Activated CD4-positive, alpha-beta T cell treated with anti-CD3 and anti-CD28 coated beads, Interleukin-2, amount 50 U/mL, for 1 hour (primary cell): Measurements from ENCODE around the gene BRSK2.
"Not testable (repeated sequence)": the region's sequence is repeated elsewhere in the genome, so short reads cannot be mapped to it uniquely, and the experiment has no call there.

Experiments used
- DNase-seq: peaks from one replicate; pipeline ENCODE4 v3.0.0-alpha.2; 2020

BRSK2 gene

DNA sequence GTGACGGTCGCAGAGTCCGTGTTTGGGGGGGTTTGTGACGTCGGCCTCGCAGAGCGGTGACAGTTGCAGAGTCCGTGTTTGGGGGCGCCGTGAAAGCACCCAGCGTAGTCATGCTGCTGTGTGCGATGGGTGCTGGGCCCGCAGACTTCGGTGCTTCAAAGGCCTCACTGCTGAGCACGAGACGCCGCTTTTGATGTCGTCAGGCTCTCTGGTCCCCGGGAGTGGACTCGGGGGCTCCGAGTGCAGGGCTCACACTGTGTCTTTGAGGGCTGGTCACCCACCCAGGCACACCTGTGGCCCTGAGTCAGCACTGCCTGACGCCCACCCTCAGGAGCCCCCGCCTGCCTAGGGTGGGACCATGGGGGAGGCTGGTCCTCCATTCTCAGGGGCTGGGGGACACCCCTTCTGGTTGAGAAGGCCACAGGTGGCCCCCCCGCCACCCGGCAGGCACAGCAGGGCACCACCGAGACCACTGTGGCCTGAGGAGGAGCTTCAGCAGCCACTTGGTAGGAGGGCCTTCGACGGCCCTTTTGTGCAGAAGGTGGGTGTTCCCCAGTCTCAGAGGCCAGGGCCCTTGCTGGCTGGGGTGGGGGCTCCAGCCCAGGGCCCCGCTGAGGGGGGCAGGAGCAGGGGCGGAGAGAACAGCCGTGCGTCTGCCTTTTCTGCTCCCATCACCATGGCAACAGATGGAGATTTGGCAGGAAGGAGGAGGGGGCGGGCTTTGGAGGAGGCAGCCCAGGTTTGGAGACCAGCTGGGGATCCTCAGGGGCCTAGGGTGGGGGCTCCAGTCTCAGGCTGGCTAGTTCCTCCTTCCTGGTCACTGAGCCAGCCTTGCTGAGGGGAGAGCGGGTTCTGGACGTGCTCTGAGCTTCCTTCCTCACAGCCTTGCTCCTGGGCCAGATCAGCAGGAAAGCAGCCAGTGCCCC lies 20.9 kb downstream of the BRSK2 start:
- no peak for DNase-seq

DNA sequence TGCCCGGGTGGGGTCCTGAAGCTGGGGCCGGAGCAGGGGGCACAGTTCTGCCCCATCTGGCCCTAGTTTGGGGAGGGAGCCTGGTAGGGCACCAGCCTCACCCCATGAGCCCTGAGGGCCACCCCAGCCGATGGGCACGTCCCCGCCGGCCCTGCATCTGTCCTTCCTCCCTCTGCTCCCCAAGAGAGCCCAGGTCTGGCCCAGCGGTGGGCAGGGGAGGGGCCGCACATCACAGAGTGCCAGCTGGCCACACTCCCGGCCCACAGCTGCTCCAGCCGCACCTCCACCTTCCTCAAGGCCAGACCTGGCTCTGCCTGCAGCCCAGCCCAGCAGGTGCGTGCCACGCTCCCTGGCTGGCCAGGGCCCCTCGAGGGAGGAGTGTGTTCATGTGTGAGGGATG lies 21.6 kb downstream of the BRSK2 start:
- no peak for DNase-seq

DNA sequence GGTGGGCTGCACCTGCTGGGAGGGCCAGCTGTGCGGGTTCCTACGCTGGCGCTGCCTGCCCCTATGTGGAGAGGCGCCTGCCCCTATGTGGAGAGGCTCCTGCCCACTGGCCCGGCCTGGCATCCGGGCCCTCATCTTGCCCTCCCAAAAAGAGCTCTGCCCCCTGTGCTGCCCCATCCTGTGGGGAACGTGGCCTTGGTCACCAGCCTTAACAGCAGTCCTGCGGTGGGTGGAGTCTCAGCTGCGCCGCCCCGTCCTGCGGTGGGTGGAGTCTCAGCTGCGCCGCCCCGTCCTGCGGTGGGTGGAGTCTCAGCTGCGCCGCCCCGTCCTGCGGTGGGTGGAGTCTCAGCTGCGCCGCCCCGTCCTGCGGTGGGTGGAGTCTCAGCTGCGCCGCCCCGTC lies 22.0 kb downstream of the BRSK2 start:
- DNase-seq: not testable (repeated sequence)

DNA sequence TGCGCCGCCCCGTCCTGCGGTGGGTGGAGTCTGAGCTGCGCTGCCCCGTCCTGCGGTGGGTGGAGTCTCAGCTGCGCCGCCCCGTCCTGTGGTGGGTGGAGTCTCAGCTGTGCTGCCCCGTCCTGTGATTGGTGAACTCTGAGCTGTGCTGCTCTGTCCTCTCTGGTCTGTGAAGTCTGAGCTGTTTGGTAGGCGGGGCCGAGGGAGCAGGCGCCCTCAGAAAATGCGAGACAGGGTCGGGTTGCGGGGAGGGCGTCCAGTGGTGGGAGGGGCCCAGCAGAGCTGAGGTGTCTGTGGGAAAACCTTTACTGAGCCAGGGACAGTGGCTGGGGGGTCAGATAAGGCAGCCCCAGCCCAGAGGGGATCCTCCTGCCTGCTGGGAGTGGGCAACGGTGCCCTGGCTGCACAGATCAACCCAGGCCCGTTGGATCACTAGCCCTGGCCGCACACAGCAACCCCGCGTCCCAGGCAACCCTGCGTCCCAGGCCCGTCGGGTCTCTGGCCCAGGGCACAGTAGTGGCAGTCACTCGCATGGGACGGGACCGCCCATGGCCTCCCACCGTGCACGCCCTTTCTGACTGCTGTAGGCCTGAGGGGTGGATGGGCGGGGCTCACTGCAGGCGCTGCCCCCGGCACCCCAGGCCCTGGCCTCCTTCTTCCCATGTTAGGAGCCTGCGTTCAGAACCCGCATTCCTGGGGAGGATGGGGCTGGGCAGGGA lies 22.8 kb downstream of the BRSK2 start:
- DNase-seq: no peak

DNA sequence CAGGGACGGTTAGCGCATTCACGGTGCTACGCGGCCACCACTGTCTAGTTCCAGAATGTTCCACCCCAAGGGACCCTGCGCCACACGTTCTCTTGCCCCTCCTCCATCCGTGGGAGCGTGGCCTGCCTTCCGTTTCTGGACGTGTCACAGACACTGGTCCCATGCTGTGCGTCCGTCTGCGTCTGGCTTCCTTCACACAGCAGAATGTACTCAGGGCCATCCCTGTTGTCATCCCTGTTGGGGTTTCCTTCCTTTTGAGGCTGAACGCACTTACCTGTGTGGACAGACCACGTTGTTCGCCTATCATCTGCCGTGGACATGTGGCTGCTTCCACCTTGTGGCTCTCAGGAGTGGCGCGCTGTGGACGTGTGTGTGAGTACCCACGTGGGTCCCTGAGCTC lies 24.9 kb downstream of the BRSK2 start:
- no peak for DNase-seq

DNA sequence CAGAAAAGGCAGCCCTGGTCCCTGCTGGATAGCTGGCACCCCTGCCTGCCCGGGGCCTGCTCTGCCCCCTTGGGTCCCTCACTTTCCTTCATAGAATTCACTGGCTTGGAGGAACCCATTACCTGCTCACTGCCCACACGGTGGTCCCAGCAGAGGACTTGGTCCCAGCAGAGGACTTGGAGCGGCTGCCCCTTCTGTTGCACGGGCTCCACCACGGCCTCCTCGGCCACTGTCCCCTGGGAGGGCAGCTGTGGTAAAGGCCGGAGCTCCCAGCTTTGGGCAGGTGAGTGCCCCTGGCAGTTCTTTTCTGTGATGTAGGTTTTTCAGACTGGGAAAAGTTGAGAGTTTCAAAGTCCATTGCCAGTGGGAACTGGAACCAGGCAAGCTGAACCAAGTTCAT lies 25.9 kb downstream of the BRSK2 start:
- no peak for DNase-seq

DNA sequence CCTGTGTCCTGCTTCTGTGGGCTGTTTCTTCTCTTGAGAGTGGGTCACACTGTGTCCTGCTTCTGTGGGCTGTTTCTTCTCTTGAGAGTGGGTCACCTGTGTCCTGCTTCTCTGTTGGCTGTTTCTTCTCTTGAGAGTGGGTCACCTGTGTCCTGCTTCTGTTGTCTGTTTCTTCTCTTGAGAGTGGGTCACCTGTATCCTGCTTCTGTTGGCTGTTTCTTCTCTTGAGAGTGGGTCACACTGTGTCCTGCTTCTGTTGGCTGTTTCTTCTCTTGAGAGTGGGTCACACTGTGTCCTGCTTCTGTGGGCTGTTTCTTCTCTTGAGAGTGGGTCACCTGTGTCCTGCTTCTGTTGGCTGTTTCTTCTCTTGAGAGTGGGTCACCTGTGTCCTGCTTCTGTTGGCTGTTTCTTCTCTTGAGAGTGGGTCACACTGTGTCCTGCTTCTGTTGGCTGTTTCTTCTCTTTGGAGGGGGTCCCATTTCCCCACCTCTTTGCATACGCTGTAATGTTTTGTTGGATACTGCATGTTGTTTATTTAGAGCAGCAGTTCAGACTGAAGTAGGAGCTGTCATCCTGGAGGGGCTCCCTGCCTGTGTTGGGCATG lies 28.6 kb downstream of the BRSK2 start:
- DNase-seq: not testable (repeated sequence)

DNA sequence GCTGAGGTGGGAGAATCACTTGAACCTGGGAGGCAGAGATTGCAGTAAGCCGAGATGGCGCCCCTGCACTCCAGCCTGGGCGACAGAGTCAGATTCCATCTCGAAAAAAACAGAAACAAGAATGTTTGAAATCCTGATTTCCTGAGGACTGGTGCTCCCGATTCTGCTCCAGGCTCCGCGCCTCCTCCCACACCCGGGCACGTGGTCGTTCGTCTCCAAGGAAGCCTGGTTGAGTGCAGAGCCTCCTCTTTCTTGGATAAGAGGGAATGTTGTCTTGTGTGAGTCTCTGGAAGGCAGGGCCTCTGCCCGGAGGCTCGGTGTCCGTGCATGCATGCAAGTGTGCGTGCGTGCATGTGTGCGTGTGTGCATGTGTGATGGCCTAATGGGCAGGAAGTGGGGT lies 30.1 kb downstream of the BRSK2 start:
- no peak for DNase-seq

DNA sequence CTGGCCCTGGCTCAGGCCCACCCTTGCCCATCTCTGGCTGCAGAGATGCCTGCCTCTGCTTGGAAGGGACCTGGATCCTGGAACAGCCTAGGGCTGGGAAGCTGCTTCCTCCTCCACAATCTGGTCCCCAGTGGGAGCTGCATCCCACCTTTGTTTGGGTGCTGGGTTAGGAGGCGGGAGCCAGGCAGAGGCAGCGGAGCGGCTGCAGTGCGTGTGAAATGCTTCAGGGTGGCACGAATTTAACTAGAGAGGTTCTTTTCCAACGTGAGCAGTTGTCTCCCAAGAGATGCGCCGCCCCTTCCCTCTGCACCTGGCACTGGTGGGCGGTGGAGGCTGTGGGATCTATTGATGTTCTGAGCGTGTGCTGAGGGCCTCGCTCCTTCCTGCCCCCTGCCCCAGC lies 31.6 kb downstream of the BRSK2 start:
- no peak for DNase-seq

DNA sequence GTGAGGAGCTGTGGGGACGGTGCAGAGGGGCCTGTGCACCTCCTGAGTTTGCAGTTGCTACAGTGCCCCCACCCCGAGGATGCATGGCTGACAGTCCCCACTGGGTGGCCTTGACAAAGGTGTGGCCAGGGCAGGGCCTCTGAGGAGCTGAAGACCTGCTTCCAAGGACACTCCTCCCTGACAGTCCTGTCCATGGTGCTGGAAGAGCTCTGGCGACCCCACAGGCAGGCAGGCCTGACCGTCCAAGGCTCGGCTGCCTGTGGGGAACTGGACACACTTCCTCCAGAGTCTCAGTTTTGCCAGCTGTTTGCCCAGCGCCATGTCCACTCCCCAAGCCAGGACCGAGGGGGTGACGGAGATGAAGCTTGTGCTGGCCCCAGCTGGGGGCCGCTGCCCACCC lies 32.7 kb downstream of the BRSK2 start:
- no peak for DNase-seq

DNA sequence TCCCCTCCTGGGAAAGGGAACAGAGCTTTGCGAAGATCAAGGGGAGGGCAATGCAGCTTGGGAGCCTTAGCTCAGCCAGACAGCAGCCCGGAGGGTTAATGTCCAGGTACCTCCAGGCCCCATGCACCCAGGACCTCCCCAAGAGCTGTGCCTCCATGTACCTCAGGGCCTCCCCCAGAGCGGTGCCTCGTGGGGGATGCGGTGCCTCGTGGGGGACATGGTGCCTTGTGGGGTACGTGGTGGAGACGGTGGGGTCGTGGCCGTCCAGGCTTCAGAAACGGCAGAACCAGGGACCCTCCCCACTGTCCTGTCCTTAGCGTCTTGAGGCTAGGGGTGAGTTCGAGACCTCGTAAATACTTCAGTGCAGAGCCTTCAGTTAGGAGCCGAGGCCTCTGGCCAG lies 33.2 kb downstream of the BRSK2 start:
- no peak for DNase-seq

DNA sequence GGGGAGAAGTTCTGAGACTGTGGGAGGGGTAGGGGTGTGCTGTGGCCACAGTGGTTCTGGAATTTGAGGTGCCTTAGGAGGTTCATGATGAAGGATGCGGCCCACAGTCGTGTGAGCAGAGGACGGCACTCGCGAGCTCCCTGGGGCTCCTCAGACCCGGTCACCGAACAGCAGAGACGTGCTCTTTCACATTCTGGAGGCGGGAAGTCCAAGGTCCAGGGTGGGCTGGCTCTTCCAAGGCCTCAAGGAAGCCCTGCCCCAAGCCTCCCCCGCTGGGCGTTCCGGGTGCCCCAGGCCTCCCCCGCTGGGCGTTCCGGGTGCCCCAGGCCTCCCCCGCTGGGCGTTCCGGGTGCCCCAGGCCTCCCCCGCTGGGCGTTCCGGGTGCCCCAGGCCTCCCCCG lies 33.7 kb downstream of the BRSK2 start:
- DNase-seq: not testable (repeated sequence)

DNA sequence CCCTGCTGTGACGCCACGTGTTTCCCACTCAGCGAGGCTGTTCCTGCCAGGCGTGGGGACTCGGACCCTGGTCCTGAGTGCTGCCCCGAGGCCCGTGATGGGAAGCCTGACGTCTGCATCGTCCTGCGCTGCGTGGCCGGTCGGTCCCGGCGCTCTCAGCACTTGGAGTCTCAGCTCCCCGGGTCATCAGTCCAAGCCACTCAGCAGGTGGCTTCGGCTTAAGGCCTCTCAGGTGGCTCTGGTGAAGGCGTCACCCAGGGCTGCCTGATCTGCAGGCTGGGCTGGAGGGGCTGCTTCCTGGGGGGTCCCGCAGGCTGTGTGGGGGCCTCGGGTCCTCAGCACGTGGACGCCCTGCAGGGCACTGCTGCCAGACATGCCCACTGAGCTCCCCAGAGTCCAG lies 35.3 kb downstream of the BRSK2 start:
- DNase-seq: no peak

DNA sequence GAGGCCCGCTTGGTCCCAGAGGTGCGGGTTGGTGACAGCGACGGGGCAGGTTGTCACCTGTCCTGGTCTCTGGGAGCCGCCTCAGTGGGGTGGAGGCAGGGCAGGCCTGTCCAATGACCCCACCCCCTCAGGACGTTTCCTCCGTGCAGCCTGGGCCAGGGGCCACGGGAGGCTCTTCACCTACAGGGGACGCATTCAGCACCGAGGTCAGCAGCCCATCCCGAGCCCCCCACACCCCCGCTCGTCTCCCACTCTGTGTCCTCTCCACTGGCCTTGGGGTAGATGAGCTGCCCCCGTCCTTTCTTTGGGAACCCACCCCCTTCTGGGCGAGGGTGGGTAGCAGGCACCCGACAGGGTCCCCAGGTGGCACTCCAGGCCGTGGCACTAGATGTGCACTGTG lies 35.7 kb downstream of the BRSK2 start:
- no peak for DNase-seq

DNA sequence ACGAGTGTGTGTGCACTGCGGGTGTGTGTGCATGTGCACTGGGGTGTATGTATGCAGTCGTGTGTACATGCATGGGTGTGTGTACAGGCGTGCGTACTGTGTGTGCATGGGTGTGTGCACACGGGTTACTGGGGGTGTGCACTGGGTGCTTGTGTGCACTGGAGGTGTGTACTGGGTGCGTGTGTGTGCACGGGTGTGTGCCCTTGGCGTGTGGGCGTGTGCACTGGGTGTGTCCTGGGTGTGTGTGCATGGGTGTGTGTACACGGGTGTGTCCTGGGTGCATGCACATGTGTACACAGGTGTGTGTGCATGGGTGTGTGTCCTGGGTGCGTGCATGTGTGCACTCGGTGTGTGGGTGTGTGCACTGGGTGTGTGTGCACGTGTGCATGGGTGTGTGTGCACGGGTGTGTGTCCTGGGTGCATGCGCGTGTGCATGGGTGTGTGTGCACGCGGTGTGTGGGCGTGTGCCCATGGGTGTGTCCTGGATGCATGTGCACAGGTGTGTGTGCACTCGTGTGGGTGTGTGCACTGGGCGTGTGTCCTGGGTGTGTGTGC lies 39.1 kb downstream of the BRSK2 start:
- no peak for DNase-seq

DNA sequence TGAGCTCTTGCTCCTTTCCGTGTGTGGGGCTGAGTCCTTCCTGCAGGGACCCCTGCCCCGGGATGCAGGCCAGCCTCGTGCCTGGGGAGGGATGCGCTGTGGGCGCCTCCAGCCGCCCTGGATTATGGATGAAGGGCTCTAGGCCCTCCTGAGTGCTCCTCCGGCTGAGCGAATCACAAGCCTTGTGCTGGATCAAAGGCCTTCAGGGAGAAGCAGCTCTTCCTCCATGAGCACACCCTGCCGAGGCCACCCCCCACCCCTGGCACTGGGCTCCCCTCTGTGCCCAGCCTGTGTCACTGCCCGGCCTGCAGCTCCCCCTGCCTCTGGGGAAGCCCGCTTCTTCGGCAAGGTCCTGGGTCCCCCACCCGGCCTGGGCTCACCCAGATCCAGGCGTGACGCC lies 43.8 kb downstream of the BRSK2 start:
- no peak for DNase-seq

DNA sequence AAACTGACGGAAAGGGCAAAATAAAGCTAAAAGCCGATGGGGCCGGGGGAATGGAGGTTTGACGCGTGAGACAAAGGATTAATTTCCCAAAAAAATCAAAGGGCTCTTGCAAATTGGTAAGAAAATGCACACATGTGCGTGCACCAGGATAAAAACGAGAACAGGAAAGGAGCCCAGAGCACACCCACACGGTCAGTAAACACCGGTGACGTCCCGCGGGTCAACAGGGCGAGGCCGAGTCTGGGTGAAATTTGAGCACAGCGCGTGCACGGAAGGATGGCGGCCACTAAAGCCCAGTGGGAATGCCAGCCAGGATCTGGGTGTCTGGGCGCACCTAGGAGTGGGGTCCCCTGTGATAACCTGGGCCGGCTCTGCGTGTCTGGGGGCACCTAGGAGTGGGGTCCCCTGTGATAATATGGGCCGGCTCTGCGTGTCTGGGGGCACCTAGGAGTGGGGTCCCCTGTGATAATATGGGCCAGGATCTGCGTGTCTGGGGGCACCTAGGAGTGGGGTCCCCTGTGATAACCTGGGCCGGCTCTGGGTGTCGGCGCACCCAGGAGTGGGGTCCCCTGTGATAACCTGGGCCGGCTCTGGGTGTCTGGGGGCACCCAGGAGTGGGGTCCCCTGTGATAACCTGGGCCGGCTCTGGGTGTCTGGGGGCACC lies 44.4 kb downstream of the BRSK2 start:
- DNase-seq: no peak

DNA sequence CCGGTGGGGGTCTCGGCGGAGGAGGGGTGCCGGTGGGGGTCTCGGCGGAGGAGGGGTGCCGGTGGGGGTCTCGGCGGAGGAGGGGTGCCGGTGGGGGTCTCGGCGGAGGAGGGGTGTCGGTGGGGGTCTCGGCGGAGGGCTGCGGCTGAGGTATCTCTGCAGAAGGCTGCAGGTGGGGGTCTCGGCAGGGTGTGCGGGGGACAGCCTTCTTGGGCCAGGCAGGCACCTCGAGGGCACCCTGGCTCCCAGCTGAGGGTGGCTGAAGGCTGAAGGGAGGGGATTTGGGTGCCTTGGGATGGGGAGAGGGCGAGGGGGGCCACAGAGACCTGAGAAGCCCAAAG lies 45.7 kb downstream of the BRSK2 start:
- DNase-seq: not testable (repeated sequence)

DNA sequence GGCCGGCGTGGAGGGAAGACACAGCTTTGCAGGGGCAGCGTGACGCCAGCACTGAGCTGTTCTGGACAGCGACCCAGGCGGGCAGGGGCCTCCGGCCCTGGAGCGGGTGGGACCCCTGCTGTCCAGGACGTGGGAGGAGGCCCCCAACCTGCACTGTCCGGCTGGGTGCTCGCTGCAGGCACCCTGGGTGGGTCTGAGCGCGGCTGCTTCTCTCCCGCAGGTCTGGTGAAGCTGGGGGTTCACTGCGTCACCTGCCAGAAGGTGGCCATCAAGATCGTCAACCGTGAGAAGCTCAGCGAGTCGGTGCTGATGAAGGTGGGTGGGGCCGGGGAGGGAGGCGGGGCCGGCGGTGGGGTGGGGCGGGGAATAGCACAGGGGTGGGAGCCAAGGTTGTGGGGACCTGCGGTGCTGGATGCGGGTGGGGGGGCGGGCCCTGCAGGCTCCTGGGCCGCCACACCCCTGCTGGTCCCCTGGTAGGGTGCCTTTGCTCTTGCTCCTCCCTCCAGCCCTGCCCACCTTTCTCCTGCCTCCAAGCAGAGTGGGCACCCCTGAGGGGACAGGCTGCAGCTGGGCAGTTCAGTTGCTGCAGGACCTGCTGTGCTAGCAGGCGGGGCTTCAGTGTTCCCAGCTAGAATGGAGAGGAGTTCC lies 46.2 kb downstream of the BRSK2 start:
- no peak for DNase-seq

DNA sequence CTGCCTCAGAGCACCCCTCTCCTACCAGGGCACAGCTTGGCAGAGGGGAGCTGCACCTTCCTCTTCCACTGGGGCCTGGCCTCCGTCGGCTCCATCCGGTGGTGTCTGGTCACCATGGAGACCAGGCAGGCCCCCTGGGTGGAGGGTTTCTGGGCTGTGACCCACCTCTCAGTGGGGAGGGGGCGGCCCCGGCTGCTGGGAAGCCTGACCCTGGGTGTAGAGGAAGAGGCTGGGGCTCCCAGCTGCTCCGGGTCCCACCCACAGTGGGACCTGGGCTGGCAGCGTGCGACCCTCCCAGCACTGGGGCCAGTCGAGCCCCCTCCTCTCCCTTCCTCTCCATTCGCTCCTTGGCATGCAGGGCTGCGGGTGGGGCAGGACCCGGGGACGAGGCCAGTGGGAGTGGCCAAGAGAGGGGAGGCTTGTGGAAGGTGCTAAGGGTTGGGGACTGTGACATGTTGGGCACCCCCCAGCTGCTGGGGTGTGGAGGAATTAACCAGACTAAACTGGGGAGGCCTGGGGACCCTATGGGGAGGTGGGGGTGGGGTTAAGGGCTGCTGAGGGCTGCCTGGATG lies 46.8 kb downstream of the BRSK2 start:
- no peak for DNase-seq

DNA sequence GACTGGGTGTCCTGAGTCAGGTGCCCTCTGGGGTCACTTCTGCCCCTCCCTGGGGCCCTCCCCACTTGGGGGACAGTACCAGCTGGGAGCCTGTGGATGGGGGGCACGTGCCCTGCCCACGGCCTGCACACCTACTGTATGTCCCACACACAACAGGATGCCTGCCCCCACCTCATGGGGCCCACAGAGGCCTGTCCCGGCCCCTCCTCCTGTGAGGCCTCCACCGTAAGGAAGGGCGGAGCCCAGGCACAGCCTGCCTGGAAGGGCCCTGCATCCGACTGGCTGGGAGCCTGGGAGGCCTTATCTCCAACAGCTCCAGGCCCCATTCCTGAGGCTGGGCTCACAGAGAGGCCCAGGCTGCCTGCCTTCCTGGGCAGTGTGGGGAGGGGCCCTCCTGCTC lies 47.8 kb downstream of the BRSK2 start:
- no peak for DNase-seq

DNA sequence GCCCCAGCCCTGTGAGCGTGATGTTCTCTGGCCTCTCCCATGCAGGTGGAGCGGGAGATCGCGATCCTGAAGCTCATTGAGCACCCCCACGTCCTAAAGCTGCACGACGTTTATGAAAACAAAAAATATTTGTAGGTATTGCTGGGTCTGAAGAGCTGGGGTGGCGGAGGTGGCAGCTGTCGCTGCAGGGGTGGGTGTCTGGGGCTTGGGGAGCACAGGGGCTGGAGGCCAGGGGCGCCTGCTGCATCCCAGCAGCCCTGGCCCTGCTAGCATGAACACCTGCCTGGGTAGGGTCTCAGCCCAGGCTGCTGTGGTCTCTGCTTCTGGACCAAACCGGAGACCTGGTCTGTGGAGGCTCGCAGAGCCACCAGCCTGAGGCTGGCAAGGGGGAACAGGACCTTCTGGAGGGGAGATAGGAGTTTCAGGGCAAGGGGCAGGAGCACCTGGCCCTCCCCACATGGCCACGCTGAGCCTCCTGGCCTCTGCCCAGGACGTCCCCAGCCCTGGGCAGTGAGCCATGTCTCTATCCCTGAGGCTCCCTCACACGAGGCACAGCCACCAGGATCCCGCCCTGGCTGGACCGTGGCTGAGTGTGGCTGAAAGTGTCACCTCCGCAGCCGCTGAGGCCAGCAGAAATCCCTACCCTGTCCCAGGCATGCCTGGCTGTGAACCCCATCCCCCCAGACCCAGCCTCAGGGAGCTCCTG lies 48.7 kb downstream of the BRSK2 start:
- DNase-seq: no peak
